ENCODE data around the gene SETD4. TPM values are rescaled to one million over a fixed set of nuclear protein-coding genes. Genes with fewer than 3 reads are reported as not detected.

Gene SETD4
- total and polyA plus RNA-seq, 2 donors (not counting 1 experiment from before 2014, with no cell fraction given) = 10.7 to 17.2 TPM

DNA sequence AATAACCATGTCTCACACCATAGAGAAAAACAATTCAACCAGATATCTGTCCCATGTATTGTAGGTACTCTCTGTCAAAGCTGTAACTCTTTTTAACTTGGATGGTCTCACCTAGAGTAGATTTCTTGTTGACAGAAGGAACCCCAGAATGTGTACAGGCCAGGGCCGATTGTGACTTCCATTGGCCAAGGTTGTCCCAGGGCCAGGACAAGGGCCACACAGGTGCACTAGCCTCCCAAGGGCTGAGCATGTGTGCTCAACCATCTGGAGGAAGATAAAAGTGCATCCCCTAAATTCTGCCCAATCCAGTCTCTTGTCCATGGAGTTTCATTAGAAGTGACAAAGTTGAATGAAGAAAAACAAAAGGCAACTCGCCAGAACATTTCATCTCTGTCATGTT is 51.8 kb downstream of the SETD4 start:
- no peaks in the 10 kb centered on the region for H3K4me1 ChIP-seq (ENCODE audit: control insufficient read depth, extremely low read depth, insufficient read depth, low read length)
- DNase-seq (ENCODE audit: low read depth in 2 of 2) = no peak
- H3K9ac ChIP-seq (ENCODE audit: insufficient read depth, low read length) = no peak overlapping the region
- no peak overlapping the region for H3K4me3 ChIP-seq (replicated peaks in 1 of 4; ENCODE audit: control extremely low read depth in 1 of 4, insufficient read depth in 1 of 4, low read depth in 3 of 4, low read length in 4 of 4)
- H4K20me1 ChIP-seq (ENCODE audit: control insufficient read depth, extremely low read depth, insufficient read depth, low read length) = no peaks in the 10 kb centered on the region
- peaks cover 7% of the 10 kb centered on the region for H3K79me2 ChIP-seq (ENCODE audit: control insufficient read depth, insufficient read depth, low read length)
- H3K9me3 ChIP-seq (ENCODE audit: control insufficient read depth, insufficient read depth, low read depth, low read length) = no peaks in the 10 kb centered on the region
- no peaks in the 10 kb centered on the region for H3K36me3 ChIP-seq (ENCODE audit: control insufficient read depth, insufficient read depth, low read length)
- TF ChIP-seq, protein P1, sequence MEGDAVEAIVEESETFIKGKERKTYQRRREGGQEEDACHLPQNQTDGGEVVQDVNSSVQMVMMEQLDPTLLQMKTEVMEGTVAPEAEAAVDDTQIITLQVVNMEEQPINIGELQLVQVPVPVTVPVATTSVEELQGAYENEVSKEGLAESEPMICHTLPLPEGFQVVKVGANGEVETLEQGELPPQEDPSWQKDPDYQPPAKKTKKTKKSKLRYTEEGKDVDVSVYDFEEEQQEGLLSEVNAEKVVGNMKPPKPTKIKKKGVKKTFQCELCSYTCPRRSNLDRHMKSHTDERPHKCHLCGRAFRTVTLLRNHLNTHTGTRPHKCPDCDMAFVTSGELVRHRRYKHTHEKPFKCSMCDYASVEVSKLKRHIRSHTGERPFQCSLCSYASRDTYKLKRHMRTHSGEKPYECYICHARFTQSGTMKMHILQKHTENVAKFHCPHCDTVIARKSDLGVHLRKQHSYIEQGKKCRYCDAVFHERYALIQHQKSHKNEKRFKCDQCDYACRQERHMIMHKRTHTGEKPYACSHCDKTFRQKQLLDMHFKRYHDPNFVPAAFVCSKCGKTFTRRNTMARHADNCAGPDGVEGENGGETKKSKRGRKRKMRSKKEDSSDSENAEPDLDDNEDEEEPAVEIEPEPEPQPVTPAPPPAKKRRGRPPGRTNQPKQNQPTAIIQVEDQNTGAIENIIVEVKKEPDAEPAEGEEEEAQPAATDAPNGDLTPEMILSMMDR (conservative IDR thresholded peaks at IDR 0.05 in 1 of 2, IDR thresholded peaks at IDR 0.05 in 1 of 2; ENCODE audit: low read depth in 1 of 2, low read length in 2 of 2) = no peak
- TF ChIP-seq EZH2 (IDR thresholded peaks at IDR 0.05; ENCODE audit: low read length, missing control alignments) = no peak
- H3K27me3 ChIP-seq (ENCODE audit: control insufficient read depth, insufficient read depth, low read length) = no peaks in the 10 kb centered on the region
- no peak overlapping the region for H3K4me2 ChIP-seq (ENCODE audit: extremely low read depth, insufficient read depth, low read length)
- H2AFZ ChIP-seq (ENCODE audit: low read length) = no peak overlapping the region
- no peak overlapping the region for H3K27ac ChIP-seq (ENCODE audit: insufficient read depth, low read length)

DNA sequence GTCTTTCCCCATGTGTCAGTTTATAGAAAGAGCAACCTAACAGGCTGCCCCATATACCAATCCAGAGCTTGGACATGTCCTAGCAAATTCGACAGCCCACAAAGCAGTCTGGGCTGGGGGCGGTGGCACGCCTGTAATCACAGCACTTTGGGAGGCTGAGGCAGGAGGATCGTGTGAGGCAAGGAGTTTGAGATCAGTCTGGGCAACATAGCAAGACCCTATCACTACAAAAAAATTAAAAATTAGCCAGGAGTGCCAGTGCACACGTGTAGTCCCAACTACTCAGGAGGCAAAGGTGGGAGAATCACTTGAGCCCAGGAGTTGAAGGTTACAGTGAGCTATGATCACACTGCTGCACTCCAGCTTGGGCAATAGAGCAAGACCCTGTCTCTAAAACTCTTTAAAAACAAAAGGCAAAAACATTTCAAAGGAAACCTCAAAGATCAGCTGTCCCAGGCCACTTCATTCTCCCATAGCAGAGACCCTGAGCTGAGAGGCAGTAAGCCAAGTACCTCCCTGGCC is 54.4 kb downstream of the SETD4 start:
- H3K9ac ChIP-seq (ENCODE audit: insufficient read depth, low read length) = peak overlapping the region; percentile 43

DNA sequence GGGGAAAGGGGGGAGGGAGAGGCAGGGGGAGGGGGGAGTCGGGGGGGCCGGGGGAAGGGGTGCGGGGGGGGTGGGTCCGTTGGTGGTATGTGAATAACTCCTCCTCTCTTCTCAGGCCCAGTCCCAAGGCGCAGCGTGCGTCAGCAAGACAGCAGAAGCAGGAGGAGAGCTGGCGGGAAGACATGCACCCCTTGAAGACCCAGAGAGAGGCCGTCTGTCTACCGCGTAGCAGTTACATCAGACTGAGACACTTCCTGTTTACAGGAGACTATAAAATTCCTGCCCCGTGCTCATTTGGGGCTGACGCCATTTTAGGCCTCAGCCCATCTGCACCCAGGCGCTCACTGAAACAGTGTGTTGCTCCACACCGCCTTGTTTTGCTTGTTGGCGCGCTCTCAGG is 55.3 kb downstream of the SETD4 start:
- H3K4me3 ChIP-seq (replicated peaks in 1 of 4; ENCODE audit: control extremely low read depth in 1 of 4, insufficient read depth in 1 of 4, low read depth in 3 of 4, low read length in 4 of 4) = peak overlapping the region; percentile 32 to 61 (median 44)

More for the DNA sequence above, 54.4 kb downstream of the SETD4 start:
- Histone ChIP-seq H3K27me3 (ENCODE audit: control insufficient read depth, insufficient read depth, low read length) (no peaks in the 10 kb centered on the region), H3K4me1 (ENCODE audit: control insufficient read depth, extremely low read depth, insufficient read depth, low read length) (no peaks in the 10 kb centered on the region), H2AFZ (ENCODE audit: low read length) (no peak overlapping the region), H3K4me2 (ENCODE audit: extremely low read depth, insufficient read depth, low read length) (peak overlapping the region; percentile 90), H4K20me1 (ENCODE audit: control insufficient read depth, extremely low read depth, insufficient read depth, low read length) (no peaks in the 10 kb centered on the region), H3K9me3 (ENCODE audit: control insufficient read depth, insufficient read depth, low read depth, low read length) (no peaks in the 10 kb centered on the region), H3K4me3 (replicated peaks in 1 of 4; ENCODE audit: control extremely low read depth in 1 of 4, insufficient read depth in 1 of 4, low read depth in 3 of 4, low read length in 4 of 4) (peak overlapping the region; percentile 32 to 61 (median 44)), H3K79me2 (ENCODE audit: control insufficient read depth, insufficient read depth, low read length) (peaks cover 7% of the 10 kb centered on the region), H3K36me3 (ENCODE audit: control insufficient read depth, insufficient read depth, low read length) (no peaks in the 10 kb centered on the region), H3K27ac (ENCODE audit: insufficient read depth, low read length) (peak overlapping the region; percentile 87)
- TF ChIP-seq EZH2 (IDR thresholded peaks at IDR 0.05; ENCODE audit: low read length, missing control alignments) = no peak
- TF ChIP-seq, protein P1 (conservative IDR thresholded peaks at IDR 0.05 in 1 of 2, IDR thresholded peaks at IDR 0.05 in 1 of 2; ENCODE audit: low read depth in 1 of 2, low read length in 2 of 2) = no peak
- DNase-seq (ENCODE audit: low read depth in 2 of 2) = no peak

More for the DNA sequence above, 55.3 kb downstream of the SETD4 start:
- peak overlapping the region; percentile 90 for H3K4me2 ChIP-seq (ENCODE audit: extremely low read depth, insufficient read depth, low read length)
- H3K4me1 ChIP-seq (ENCODE audit: control insufficient read depth, extremely low read depth, insufficient read depth, low read length) = no peaks in the 10 kb centered on the region
- H3K9me3 ChIP-seq (ENCODE audit: control insufficient read depth, insufficient read depth, low read depth, low read length) = no peaks in the 10 kb centered on the region
- H3K79me2 ChIP-seq (ENCODE audit: control insufficient read depth, insufficient read depth, low read length) = peaks cover 7% of the 10 kb centered on the region
- no peaks in the 10 kb centered on the region for H3K36me3 ChIP-seq (ENCODE audit: control insufficient read depth, insufficient read depth, low read length)
- TF ChIP-seq, protein P1 (conservative IDR thresholded peaks at IDR 0.05 in 1 of 2, IDR thresholded peaks at IDR 0.05 in 1 of 2; ENCODE audit: low read depth in 1 of 2, low read length in 2 of 2) = no peak
- no peak for TF ChIP-seq EZH2 (IDR thresholded peaks at IDR 0.05; ENCODE audit: low read length, missing control alignments)
- H3K27me3 ChIP-seq (ENCODE audit: control insufficient read depth, insufficient read depth, low read length) = no peaks in the 10 kb centered on the region
- DNase-seq (ENCODE audit: low read depth in 2 of 2) = peak in 1 of 2 donors; percentile 74
- H3K9ac ChIP-seq (ENCODE audit: insufficient read depth, low read length) = peak overlapping the region; percentile 18
- no peaks in the 10 kb centered on the region for H4K20me1 ChIP-seq (ENCODE audit: control insufficient read depth, extremely low read depth, insufficient read depth, low read length)
- peak overlapping the region; percentile 87 for H3K27ac ChIP-seq (ENCODE audit: insufficient read depth, low read length)
- peak overlapping the region; percentile 52 for H2AFZ ChIP-seq (ENCODE audit: low read length)
